ENCODE results near the gene ACAP1.

The ACAP1 gene

DNA sequence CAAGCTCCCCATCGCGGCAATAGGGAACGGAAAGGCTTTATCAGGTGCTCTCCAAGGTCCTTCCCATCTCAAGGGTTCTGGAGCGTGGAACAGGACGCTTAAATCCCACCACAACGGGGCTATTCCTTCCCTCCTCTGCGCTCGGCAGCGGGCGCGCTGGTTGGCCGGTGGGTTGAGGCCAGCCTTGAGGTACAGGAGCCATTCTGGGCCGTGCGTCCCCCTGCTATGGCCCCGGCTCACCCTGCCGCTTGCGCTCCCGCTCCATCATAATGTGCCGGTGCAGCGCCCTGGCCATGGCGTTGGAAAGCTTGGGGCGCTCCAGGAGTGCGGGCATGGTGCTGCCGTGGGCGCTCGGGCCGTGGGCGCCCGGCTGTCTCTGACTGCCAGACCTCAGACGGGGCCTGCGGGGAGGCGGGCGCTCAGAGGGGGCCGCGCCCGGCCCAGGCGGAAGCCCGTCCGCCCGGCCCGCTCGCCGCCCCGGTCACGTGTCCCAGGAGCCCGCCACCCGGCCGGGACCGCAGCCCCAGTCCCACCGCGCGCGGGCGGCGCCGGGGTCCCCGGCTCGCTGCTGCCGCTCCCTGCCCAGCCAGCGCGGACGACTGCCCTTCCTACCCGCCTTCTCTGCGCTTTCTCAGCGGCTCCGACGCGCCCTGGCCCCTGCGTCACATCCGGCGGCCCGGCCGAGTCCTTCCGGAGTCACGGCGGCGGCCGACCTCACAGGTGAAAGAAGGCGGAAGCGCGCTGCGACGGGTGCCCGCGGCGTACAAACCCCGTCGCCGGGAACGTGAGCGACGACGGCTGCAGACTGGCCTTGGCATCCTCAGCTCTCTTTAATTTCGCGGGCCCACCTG lies 21.4 kb upstream of the ACAP1 start, which contains the start of gene GPS2:
Gene GPS2, minus strand, starts transcription at position 642 of the 851 bp plus-strand sequence. Its CDS starts 308 bp downstream, at position 334.
- H3K9me3 ChIP-seq (replicated peaks in 1 of 11): no peaks in the 10 kb centered on the region
- H3K27ac ChIP-seq: peak within 1 kb of the TSS; percentile 82 to 91 (median 86)
- peaks cover 69 to 85% (median 75%) of the 10 kb centered on the region in 11 experiments for H3K36me3 ChIP-seq
- TF ChIP-seq Cebpa-rat (IDR thresholded peaks at IDR 0.05): no peak
- H4K20me1 ChIP-seq: peaks cover 45 to 52% (median 51%) of the 10 kb centered on the region in 11 experiments
- H3K4me3 ChIP-seq: peak within 1 kb of the TSS; percentile 75 to 95 (median 88)
- no peaks in the 10 kb centered on the region for H3K27me3 ChIP-seq
- peaks cover 46 to 69% (median 60%) of the 10 kb centered on the region in 10 experiments for H3K4me1 ChIP-seq
- H3K4me2 ChIP-seq: peak within 1 kb of the TSS; percentile 77 to 99 (median 93)
- H3K9ac ChIP-seq: peak within 1 kb of the TSS; percentile 83 to 95 (median 87)

DNA sequence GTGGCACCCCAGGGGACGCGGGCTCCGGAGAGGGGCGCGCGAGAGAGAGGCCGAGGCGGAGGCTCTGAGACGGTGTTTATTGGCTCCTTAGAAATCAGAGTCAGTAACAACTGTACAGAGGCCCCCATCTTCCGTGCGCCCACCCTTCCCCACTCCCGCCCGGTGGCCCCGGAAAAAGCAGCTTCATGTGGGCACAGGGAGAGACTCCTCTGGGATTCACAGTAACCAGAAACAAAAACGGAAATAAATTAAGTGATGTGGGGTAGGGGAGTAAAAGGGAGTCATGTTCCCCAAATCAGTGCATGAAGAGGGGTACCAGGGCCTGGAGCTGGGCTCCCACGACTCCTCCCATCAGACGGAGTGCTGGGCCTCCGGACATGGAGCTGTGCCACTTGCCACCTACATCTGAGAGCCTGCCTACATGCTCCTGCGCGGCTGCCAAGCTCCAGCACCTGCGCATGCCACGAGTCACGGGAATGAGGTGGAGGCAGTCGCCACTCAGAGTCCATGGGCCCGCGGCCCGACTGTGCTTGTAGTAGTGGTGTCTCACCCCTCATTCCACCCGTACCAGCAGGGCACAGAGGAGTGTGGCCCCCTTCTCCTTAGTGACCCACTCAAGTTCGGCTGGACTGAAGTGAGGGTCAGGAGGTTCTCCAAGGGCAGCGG lies 20.6 kb upstream of the ACAP1 start:
- peak overlapping the region; percentile 75 to 95 (median 88) for H3K4me3 ChIP-seq
- H3K4me1 ChIP-seq: peaks cover 38 to 62% (median 52%) of the 10 kb centered on the region in 10 experiments
- TF ChIP-seq Cebpa-rat (IDR thresholded peaks at IDR 0.05): no peak
- H3K9ac ChIP-seq: peak overlapping the region; percentile 83 to 95 (median 87)
- peaks cover 69 to 85% (median 75%) of the 10 kb centered on the region in 11 experiments for H3K36me3 ChIP-seq
- H3K27ac ChIP-seq: peak overlapping the region; percentile 82 to 91 (median 86)
- H3K27me3 ChIP-seq: no peaks in the 10 kb centered on the region
- H3K4me2 ChIP-seq: peak overlapping the region; percentile 77 to 99 (median 93)
- H4K20me1 ChIP-seq: peaks cover 37 to 44% (median 43%) of the 10 kb centered on the region in 11 experiments
- H3K9me3 ChIP-seq (replicated peaks in 1 of 11): no peaks in the 10 kb centered on the region

DNA sequence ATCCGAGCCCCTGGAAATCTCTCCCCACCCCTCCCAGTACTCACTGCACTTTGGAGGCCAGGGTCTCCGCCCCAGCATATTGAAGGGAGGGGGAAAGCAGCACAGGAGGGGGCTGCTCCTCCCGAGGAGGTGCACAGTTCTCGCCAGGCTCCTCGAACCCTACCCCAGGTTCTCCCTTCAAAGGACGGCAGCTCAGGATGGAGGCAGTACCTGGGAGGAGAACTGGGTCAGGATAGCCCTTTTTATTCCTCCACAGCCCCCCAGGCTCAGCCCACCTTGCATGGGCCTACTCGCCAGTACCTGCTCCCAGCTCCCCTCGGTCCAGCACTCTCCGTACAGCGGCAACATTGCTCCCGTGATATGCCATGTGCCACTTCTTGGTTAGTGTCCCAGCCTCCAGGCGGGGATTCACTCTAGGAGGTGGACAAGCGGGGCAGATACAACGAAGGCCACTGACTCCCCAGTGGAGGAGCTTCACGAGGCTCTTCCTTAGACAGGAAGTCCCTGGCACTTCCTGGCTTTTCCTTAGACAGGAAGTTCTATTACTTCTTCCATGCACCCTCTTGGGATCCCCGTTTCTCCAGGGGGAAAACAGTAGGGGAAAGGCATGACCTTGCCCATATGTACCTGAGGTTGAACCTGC lies 19.0 kb upstream of the ACAP1 start:
- no peaks in the 10 kb centered on the region for H3K27me3 ChIP-seq
- H3K4me3 ChIP-seq: no peak overlapping the region
- peak overlapping the region in 3 of 11 experiments; percentile 9 to 34 (median 26); a peak in 3 of 22 replicates for H3K9ac ChIP-seq
- H4K20me1 ChIP-seq: peaks cover 21 to 33% (median 27%) of the 10 kb centered on the region in 11 experiments; a peak in 21 of 22 replicates
- H3K36me3 ChIP-seq: peaks cover 69 to 85% (median 75%) of the 10 kb centered on the region in 11 experiments
- no peaks in the 10 kb centered on the region for H3K9me3 ChIP-seq (replicated peaks in 1 of 11)
- H3K27ac ChIP-seq: peak overlapping the region in 2 of 11 experiments; percentile 2 to 21; a peak in 2 of 22 replicates
- TF ChIP-seq Cebpa-rat (IDR thresholded peaks at IDR 0.05): no peak
- H3K4me1 ChIP-seq: peaks cover 31 to 47% (median 37%) of the 10 kb centered on the region in 10 experiments
- peak overlapping the region in 3 of 11 experiments; percentile 7 to 25 (median 18); a peak in 4 of 22 replicates for H3K4me2 ChIP-seq

DNA sequence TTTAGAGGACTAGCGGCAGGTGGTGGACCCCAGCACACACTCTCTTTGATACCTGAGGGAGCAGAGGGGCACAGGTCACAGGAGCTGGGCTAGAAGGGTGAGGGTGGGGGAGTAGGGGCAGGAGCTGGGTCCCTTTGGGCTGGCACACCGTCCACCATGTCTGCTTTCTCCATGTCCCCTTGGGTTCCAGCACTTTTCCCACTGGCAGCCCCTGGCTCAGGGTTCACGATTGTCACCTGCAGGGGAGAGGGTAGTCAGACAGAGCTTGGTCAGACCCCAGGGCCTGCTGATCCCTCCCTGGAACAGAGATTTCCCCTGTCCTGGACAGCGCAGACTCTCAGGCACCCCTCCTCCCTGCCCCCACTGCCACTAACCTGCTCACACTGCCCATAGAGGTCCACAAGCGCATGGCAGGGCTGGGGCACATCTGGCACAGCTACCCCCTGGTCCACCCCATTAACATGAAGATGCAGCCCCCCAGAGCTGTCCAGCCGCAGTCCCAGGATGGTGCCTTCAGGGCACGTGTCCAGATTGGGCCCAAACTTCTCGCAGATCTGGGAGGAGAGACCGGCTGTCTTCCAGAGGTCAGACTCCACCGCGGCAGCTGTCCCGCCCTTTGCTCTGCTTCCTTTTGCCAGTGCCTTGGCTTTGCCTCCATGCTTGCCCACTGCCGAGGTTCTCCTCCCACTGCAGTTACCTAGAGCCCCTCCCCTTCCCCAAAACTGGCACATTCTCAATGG lies 18.0 kb upstream of the ACAP1 start:
- H3K9ac ChIP-seq: peak overlapping the region in 1 of 11 experiments; percentile 26; a peak in 2 of 22 replicates
- peaks cover 69 to 85% (median 75%) of the 10 kb centered on the region in 11 experiments for H3K36me3 ChIP-seq

DNA sequence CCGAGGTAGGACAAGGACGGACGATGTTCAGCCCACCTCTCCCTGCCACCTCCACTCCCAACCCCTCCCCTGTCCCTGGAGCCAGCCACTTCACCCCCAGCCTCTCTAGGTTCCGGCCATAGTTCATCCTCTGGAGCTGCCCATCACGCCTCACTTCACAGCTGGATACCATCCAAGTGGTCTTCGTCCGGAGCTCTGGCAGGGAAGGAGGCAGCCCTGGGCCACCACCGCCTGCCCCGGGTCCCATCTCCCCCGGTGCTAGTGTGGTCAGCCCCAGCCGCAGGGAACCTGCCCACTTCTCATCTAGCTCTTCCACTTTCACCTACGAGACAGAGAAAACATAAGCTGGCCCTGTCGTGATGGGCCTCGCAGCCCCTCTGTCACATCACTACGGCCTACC lies 14.9 kb upstream of the ACAP1 start:
- peaks cover 0 to 27% (median 4%) of the 10 kb centered on the region in 11 experiments; a peak in 3 of 22 replicates for H4K20me1 ChIP-seq
- no peak overlapping the region for H3K27ac ChIP-seq
- H3K27me3 ChIP-seq: no peaks in the 10 kb centered on the region
- no peak overlapping the region for H3K4me3 ChIP-seq
- H3K36me3 ChIP-seq: peaks cover 80 to 99% (median 90%) of the 10 kb centered on the region in 11 experiments
- TF ChIP-seq Cebpa-rat (IDR thresholded peaks at IDR 0.05): no peak
- H3K4me2 ChIP-seq: no peak overlapping the region
- H3K9ac ChIP-seq: peak overlapping the region in 3 of 11 experiments; percentile 18 to 24 (median 24); a peak in 3 of 22 replicates
- peaks cover 0 to 14% (median 4%) of the 10 kb centered on the region in 10 experiments; a peak in 9 of 20 replicates for H3K4me1 ChIP-seq
- H3K9me3 ChIP-seq (replicated peaks in 1 of 11): no peaks in the 10 kb centered on the region

More for the DNA sequence above, 18.0 kb upstream of the ACAP1 start:
- Histone ChIP-seq H3K4me3 (no peak overlapping the region), H4K20me1 (peaks cover 11 to 32% (median 17%) of the 10 kb centered on the region in 11 experiments; a peak in 21 of 22 replicates), H3K4me2 (no peak overlapping the region), H3K4me1 (peaks cover 22 to 37% (median 27%) of the 10 kb centered on the region in 10 experiments), H3K27me3 (no peaks in the 10 kb centered on the region), H3K9me3 (replicated peaks in 1 of 11) (no peaks in the 10 kb centered on the region), H3K27ac (no peak overlapping the region)
- no peak for TF ChIP-seq Cebpa-rat (IDR thresholded peaks at IDR 0.05)

DNA sequence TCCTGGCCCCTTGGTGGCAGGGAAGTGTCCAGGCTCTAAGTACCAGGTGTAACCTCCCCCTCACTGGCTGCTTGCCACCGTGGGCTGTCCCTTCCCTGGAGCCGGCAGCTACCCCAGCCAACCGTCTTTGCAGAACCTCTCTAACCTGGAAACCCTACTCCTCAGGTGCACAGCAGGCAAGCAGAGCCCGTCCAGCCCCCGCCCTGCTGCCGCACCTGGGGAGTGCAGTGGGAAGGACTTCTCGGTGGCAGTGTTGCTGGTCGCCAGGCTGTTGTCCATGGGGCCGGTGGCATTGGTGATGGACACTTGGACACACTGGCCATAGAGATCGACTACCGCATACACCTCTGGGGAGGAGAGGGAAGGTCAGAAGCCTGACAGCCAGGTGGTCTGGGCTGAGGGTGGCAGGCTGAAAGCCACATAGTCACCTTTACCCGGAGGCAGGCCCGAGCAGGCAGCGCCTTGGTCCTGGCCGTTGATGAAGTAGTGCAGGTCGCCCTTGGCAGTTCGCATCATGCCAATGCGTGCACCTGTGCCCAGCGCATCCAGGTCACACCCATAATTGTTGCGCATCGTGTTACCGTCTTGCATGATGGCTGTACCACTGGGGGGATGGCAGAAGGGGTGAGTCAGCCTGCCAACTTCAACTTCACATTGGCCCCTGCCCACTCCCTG lies 13.7 kb upstream of the ACAP1 start:
- Histone ChIP-seq H3K4me2 (no peak overlapping the region), H3K36me3 (peaks cover 74 to 99% (median 90%) of the 10 kb centered on the region in 11 experiments), H3K27ac (no peak overlapping the region), H3K4me1 (peaks cover 3 to 12% (median 6%) of the 10 kb centered on the region in 10 experiments; a peak in 19 of 20 replicates), H3K27me3 (no peaks in the 10 kb centered on the region), H3K9ac (peak overlapping the region in 4 of 11 experiments; percentile 1 to 35 (median 18); a peak in 3 of 22 replicates), H4K20me1 (peaks cover 0 to 27% (median 4%) of the 10 kb centered on the region in 11 experiments; a peak in 3 of 22 replicates), H3K4me3 (no peak overlapping the region), H3K9me3 (replicated peaks in 1 of 11) (no peaks in the 10 kb centered on the region)
- no peak for TF ChIP-seq Cebpa-rat (IDR thresholded peaks at IDR 0.05)

DNA sequence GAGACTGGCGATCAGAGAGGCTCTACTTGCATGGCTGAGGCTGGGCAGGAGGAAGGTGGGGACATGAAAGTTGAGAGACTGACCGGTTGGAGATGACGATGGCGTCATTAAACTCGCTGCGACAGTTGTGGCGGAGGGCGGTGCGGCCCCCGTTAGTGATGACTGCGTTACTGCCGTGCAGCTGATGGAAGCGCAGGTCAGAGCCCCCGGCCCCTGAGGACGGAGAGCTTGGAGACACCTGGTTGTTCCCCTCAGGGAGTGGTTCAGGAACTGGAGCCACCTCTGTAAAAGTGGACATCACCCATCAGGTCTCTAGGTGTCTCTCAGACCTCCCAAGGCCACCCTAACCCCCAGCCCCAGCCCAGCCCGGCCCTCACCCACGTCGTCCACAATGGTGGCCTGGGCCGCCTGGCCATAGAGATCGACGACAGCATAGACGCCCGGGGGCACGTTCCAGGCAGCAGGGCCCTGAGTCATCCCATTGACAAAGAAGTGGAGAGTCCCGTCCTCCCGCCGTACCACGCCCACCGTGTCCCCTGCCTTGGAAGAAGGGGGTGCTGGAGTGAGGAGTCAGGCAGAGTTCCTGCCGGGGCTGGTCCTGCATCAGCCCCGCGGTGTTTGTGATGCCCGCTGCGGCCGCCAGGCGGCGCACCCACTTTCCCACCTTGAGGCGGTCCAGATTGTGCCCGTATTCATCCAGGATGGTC lies 12.4 kb upstream of the ACAP1 start:
- no peaks in the 10 kb centered on the region for H3K27me3 ChIP-seq
- H3K36me3 ChIP-seq: peaks cover 61 to 87% (median 78%) of the 10 kb centered on the region in 11 experiments
- H3K9me3 ChIP-seq (replicated peaks in 1 of 11): no peaks in the 10 kb centered on the region
- no peak overlapping the region for H3K4me3 ChIP-seq
- H3K9ac ChIP-seq: peak overlapping the region in 1 of 11 experiments; percentile 11; a peak in 1 of 22 replicates
- no peak overlapping the region for H3K27ac ChIP-seq
- no peak overlapping the region for H3K4me2 ChIP-seq
- no peak for TF ChIP-seq Cebpa-rat (IDR thresholded peaks at IDR 0.05)
- peaks cover 13 to 20% (median 15%) of the 10 kb centered on the region in 10 experiments; a peak in 19 of 20 replicates for H3K4me1 ChIP-seq
- peaks cover 0 to 27% (median 4%) of the 10 kb centered on the region in 11 experiments; a peak in 3 of 22 replicates for H4K20me1 ChIP-seq
